GM19328 (cell line): Measurements from ENCODE around the gene HOXA1.

Experiments
- ATAC-seq: cut with Tn5 transposase; IDR thresholded peaks from one replicate; pipeline ENCODE4 v1.9.1; 2021; ENCODE audit warnings: mild to moderate bottlenecking, moderate library complexity; ENCODE audit not compliant: unreplicated experiment

The HOXA1 gene

DNA sequence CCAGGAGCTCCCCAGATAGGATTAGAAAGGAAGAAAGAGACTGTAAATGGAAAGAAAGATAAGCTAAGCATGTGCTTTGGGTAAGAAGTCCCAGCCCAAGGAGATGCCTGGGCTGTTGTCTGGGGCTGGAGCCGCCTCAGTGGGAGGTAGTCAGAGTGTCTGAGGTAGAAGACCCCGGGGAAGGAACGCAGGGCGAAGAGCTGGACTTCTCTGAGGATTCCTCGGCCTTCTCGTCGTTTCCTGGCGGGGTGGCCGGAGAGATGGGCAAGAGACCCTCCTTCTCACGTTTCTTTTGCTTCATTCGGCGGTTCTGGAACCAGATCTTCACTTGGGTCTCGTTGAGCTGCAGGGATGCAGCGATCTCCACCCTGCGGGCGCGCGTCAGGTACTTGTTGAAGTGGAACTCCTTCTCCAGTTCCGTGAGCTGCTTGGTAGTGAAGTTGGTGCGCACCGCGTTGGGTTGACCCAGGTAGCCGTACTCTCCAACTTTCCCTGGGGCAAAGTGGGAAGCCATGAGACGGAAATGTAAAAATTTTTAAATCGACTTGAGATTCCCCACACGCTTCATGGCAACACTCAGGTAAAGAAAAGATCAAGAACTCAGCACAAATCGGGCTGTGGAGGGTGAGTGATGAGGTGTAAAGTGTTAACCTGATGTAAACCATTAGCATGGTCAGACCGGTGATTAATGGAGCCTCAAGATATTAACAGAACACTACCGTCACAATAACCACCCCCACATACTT lies 1.3 kb downstream of the HOXA1 start:
- ATAC-seq, result no peak

DNA sequence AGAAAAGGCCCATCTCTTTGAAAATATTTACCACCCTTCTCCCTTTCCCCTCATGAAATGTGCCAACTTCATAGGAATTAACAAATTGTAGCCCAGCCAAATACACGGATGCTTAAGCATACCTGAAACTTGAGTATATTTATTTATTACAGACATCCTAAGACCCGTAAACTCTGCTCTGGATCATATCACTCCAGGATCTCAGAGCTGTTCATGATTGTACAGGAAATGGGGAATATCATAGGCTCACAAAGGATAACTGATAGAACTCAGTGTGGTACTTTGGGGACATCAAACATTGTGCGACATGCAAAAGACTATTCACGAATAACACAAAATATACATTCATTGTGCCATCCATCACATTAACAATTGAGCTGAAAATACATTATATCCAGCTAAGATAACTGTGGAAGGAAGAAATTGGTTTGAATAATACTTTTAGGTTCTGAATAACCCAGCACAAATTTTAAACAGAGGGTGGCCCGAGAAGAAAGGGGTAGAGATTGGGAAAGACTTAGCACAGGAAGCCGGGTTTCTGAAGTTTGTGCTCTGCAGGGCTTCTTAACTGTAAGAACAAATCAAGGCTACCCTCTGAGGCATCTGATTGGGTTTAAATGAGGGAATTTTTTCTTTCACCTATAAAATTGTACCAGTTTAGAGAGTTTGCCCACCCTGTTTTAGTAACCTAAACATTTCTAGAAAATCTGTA lies 2.5 kb downstream of the HOXA1 start:
- no peak for ATAC-seq

- ATAC-seq, result no peak
Measured at GRCh38 chr7:27092819-27093110, 3.0 kb downstream of the HOXA1 start.

DNA sequence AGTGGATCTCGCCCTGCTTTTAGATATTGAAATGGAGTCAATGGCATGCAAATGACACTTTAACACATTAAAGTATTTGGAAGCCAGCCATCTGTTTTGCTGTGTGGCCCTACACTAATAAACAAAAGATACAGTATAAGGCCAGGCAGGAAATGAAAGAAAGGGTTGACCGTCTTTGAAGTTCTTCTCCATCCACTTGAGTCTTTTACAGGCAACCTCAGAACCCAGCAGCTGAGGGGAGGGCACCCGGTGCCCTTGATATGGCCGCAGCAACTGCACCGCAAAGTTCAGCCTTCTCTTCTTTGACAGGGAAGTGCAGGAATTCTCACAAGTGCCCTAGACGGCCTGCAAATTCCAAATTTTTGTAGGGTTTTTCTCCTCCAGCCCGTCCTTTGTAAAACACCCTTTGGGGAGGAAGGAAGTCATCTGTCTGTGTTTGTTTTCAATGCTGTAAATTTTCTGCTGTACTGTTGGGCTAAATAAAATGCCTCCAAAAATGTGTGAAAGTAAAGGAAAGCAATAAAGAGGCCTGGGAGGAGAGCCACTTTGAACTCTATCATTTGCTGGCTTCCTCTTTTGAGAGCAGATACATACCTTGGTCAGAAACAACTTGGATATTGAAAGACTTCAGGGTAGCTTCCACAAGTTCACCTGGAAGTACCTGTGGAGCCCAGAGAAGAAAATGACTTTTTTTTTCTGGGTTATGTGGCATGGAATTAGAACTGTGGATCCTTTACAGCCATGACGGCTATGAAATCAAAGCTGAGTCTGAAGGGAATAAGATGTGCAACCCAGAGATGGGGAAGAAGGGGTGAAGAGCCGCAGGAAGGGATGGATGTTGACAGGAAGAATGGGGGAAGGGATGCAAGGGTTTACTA lies 3.6 kb downstream of the HOXA1 start:
- ATAC-seq, result no peak

- ATAC-seq, result no peak
Measured at GRCh38 chr7:27091105-27091504, 4.7 kb downstream of the HOXA1 start.

DNA sequence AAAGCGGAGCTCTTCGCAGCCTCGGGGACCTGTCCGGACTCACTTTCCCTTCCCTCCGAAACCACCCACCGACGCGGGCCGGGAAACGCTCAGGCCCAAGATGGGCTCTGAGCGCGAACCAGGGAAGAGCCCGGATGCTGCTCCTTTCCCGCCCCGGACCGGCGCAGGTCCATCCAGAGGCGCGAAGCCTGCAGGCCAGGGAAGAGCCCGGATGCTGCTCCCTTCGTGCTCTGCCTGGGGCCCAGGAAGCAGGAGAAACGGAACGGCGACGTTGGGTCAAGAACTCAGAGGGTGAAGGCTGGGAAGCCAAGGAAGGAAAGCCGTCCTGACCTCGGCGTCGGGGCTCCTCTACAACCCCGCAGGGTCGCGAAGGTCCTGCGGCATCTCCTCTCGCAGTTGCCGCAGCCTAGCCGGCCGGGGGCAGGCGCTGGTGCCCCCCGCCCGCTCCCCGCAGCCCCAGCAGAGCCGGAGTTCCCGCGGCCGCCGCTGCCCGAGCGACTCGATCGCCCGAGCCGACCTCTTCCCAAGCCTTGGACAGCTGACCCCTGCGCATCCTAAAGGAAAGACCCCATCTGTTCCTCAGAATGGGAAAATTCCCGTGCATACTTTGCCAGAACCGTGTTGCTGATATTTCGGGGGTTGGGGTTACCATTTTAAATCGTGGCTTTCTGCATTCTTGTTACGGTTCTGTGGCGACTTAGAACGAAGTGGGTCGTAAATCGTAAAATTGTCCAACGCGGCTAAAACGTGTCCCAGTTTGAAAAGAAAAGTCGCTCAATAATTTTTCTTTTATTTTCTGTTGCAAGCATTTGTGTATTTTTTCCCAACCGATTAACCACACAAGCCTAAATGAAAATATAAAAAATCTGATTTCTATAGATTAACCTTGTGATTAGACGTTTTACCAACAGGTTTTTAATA lies 7.5 kb downstream of the HOXA1 start:
- no peak for ATAC-seq

DNA sequence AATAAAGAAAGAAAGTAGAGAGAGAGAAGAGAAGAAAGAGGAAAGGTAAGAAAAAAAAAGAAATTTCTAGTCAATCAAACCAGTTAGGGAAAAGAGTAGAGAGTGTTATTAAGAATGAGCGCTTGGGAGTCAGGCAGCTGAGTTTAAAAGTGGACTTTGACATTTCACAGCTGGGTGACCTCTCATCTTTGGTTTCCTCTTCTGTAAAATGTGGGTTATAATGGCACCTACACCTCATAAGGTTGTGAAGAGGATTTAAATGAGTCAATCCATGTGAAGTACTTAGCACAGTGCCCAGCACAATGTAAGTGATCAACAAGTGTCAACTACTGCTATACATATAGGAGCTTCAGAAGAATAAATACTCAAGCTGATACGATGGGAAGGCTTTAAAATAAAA lies 12.2 kb downstream of the HOXA1 start:
- no peak for ATAC-seq

DNA sequence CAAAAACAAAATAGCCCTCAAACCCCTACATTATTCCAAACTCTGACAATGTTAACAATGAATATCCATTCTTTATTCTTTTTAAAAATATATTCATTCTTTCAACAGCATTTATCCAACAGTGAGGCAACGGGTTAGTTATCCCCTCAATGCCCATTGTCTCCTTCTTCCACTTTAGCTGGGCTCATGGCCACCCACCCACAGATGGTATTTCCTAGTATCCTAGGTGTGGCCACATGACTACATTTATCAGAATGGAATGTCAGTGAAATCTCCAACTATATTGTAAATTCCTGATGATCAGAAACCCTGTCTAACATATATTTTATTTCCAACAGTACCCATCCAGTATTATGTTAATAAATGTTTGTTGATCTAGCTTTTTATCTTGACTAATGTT lies 13.6 kb downstream of the HOXA1 start:
- ATAC-seq, result no peak

- no peak for ATAC-seq
Measured at GRCh38 chr7:27080844-27081436, 14.9 kb downstream of the HOXA1 start.

GRCh38 chr7:27079234-27079975 lies 16.4 kb downstream of the HOXA1 start:
- no peak for ATAC-seq

DNA sequence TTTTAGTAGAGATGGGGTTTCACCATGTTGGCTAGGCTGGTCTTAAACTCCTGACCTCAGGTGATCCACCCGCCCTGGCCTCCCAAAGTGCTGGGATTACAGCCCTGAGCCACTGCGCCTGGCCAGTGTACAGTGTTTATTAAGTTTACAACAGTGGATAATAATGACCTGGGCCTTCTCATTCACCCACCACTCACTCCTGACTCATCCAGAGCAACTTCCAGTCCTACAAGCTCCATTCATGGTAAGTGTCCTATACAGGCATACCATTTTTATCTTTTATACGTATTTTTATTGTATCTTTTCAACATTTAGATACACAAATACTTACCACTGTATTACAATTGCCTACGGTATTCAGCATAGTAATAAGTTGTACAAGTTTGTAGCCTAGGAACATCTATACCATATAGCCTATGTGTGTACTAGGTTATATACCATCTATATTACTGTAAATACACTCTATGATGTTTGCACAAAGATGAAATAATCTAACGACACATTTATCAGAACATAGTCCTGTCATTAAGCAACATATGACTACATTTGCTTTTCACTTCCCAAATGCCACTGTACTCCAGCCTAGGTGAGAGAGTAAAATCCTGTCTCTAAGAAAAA lies 17.1 kb downstream of the HOXA1 start:
- no peak for ATAC-seq

GRCh38 chr7:27073076-27073475 lies 22.7 kb downstream of the HOXA1 start:
- no peak for ATAC-seq

DNA sequence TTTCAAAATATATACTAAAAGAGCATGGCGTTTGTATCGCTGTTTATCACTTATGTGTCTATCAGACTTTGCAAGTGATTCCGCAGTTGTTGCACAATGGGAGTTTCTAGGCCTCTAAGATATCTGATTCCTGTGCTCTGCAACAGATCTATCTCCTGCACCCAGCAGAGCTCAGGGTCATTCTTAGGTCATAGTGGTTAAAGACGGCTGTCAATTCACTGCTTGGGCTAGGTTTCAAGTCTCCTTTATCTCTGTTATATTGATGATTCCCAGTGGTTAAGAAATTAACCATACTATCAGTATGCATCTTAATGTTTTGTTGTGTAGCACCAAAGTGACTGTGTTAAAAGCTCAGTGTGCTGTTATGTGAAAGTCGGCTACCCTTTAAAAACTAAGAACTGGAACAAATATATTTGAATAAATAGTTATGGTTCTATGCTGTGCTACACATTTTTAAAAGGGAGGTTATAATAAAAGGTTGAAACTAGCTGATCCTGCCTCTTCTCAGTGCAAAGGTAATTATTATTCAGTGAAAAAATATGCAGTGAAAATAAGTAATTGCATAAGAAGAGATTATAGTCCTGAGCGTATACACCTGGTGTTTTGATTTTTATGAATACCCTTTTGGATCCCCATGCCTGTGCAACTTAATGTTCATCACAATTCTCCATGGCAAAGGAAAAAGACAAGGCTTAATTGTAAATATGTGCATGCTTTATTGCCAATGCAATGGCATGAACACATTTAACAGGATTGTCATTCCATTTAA lies 24.0 kb downstream of the HOXA1 start:
- no peak for ATAC-seq

DNA sequence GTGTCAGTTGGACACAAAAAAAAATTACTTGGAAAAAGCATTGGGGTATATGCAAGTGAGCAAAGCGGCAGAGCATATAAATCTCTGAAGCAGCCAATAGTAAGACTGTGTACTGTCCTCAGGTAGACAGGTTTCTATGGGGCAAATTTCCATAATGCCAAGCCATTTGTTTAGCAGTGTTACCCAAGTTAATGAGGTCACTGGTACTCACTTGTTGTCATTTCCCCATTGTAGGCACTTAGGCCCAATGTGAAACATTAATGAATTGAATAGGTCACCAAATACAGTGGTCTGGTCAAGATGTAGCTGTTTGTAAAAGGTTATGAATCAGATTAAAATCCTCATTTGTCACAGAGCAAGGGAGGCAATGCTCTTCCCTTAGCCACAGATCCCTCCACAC lies 27.5 kb downstream of the HOXA1 start:
- no peak for ATAC-seq

- no peak for ATAC-seq
Measured at GRCh38 chr7:27066148-27066547, 29.7 kb downstream of the HOXA1 start.

DNA sequence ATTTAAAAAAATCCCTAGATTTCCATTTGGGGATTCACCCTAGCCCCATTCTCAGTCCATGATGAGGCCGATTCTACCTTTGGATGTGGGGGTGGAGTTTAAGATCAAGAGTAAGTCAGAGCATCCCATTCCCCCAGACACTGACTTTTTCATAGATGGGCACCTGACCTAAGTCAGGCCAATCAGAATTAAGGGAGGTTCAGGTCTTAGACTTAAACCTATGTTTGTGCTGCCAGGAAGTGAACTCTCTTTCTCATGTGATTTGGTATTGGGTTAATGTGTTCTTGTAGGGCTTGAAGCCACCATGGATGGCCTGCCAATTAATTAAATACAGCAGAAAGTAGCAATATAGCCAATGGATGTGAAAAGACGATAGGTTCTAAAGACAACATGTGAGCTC lies 30.1 kb downstream of the HOXA1 start:
- ATAC-seq, result no peak

DNA sequence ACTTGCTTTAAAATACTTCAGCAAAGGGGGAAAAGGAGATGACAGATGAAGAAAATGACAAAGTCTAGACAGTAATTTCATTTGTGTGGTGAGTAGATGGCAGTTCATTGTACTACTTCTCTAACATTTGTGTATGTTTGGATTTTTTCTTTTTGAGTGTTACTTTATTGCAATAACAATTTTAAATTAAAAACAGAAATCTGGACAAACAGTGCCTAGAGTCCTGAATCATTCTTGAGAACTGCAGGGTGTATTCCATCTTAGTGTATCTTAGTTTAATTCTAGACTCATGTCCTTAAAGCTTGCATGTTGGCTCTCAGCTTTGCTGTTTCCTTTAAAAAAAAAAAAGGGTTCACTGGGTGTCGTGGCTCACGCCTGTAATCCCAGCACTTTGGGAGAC lies 31.1 kb downstream of the HOXA1 start:
- ATAC-seq, result no peak

DNA sequence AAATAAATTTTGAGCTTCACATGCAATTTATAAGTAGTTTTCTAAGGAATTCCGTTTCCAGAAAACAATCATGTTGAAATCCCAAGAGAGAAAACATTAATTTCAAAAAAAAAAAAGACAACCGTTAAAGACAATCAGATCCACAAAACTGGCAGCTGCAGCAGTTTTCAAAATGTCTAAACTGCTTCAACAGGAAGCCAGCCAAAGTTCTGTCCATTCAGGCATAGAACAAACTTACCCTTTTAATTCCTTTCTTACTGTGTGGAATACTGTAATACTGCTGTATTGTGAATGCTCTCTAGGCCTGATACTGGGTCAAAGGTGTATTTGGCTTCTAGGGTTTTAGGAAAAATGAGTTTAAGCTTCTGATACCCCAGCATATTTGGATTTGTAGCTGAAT lies 31.6 kb downstream of the HOXA1 start:
- ATAC-seq, result no peak

DNA sequence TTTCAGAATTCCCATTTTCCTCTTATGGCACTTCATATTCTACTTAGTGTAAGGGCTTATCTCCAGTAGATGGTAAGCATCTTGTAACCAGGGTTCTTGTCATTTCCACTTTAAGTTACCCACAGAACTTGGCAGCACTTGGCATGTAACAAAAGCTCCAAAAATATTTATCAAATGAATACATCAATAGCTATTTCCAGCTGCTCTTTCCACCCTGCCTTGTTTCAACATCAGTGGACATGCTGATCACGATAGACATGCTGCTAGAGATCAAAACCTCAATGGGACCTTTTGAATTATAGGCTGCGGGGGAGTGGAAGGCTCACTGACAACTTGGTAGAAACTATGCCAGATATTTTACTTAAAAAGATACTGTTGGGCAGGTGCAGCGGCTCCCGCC lies 32.9 kb downstream of the HOXA1 start:
- no peak for ATAC-seq
